Measurements from ENCODE around the gene BST2. TPM values are rescaled to one million over a fixed set of nuclear protein-coding genes. Genes with fewer than 3 reads are reported as not detected.

BST2 gene
- total and polyA plus RNA-seq, 2 of the 4 experiments (the other 2 are of a cell fraction): 0.18 to 0.92 TPM

DNA sequence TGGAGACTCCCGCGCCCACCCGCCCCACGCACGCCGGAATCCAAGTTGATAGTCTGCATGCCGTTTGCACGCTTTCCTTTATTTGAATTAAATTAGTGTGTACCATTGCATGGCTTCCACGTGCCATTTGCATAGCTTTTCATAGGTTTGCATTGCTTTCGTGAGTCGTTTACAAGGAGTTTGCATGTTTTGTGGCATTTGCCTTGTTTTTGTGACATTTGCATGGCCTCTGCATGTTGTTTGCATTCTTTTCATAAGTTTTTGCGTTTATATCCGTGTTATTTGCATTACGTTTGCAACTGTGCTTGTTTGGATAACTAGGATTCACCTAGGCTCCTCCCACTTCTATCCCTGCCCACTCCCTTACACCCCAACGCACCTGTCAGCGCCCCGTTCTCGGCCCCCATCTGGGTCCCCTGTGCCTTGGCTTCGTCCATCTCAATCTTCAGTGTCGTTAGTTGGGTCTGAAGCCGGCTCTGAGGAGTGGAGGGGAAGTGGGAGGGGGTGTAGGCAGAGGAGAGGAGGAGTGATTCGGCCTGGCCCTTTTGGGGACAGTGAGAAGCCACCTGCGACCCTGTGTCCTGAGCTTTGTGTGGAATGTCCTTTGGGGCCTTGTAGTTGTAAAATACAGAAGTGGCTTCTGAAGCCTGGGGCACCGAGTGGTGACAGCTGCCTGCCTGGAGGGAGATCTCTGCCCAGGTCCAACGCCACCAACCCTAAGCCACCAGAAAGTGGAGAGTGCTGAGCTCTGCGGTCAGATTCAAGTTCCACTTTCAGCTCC, 13.9 kb downstream of the BST2 start:
- POLR2A ChIA-PET (ENCODE audit: unreplicated experiment): no interaction called here
- peak overlapping the region; percentile 27 for H3K4me3 ChIP-seq (ENCODE audit: insufficient read depth, low read depth, low read length)
- no peak overlapping the region for H3K56ac ChIP-seq (ENCODE audit: extremely low read depth, insufficient read depth, low read length)
- TF ChIP-seq CEBPB (IDR thresholded peaks at IDR 0.05; ENCODE audit: low read depth, low read length): no peak
- TF ChIP-seq BHLHE40 (IDR thresholded peaks at IDR 0.05; ENCODE audit: low read depth, low read length): no peak
- H3K18ac ChIP-seq (ENCODE audit: low read depth, low read length): no peak overlapping the region
- no peak overlapping the region for H3K14ac ChIP-seq (replicated peaks; ENCODE audit: low read depth, low read length)
- intact Hi-C loops (cut with micrococcal nuclease): loop anchor here (10.0 kb wide), 1 partner anchor 163 kb away; the partner anchor contains the start of gene COLGALT1
- H4K8ac ChIP-seq (ENCODE audit: low read depth in 2 of 2, low read length in 2 of 2): peak overlapping the region in 1 of 2 experiments; percentile 42; a peak in 1 of 4 replicates
- peak overlapping the region; percentile 97 for H2AFZ ChIP-seq (replicated peaks; ENCODE audit: low read length, poor library complexity)
- H3K9me3 ChIP-seq (ENCODE audit: control insufficient read depth, insufficient read depth, low read length): peaks cover 9% of the 10 kb centered on the region; the same call in 1 of the 2 replicates
- H2AK5ac ChIP-seq (ENCODE audit: low read depth, low read length): no peak overlapping the region
- in situ Hi-C loops (cut with MboI; ENCODE audit: low sequenced_read_pairs): no loop called here
- H3K4me2 ChIP-seq (ENCODE audit: low read depth, low read length): peak overlapping the region; percentile 73
- H2BK15ac ChIP-seq (ENCODE audit: low read depth, low read length): no peak overlapping the region
- H2BK20ac ChIP-seq (ENCODE audit: low read depth, low read length): no peak overlapping the region
- H4K5ac ChIP-seq (ENCODE audit: low read depth, low read length): peak overlapping the region; percentile 49; the same call in 1 of the 2 replicates
- H4K20me1 ChIP-seq (ENCODE audit: insufficient read depth, low read length): no peaks in the 10 kb centered on the region
- H2BK5ac ChIP-seq (ENCODE audit: low read depth, low read length, poor library complexity, severe bottlenecking): no peak overlapping the region
- no peaks in the 10 kb centered on the region for H3K79me1 ChIP-seq (ENCODE audit: low read depth in 1 of 2, low read length in 2 of 2)
- 0 out of 2 replicates have a peak overlapping the region, but pooled peaks have one; percentile 30 for H3K9ac ChIP-seq (ENCODE audit: low read depth, low read length)
- peaks cover 2% of the 10 kb centered on the region; the same call in 1 of the 2 replicates for H3K4me1 ChIP-seq (ENCODE audit: control insufficient read depth, insufficient read depth, low read length)
- CTCF ChIA-PET: interaction anchor here (0.5 kb wide), 1 partner anchor 46 kb away, joined by 3 read pairs; no protein-coding TSS in a partner anchor
- no peak overlapping the region for H3K23ac ChIP-seq (ENCODE audit: low read depth, low read length)
- no TSS peak for BruUV-seq (replicated peaks)
- no peak overlapping the region for H3K27ac ChIP-seq (ENCODE audit: insufficient read depth, low read length)
- DNase-seq (no peak), ATAC-seq (ENCODE audit: low read depth) (no peak)
- no peak overlapping the region for H3K4ac ChIP-seq (ENCODE audit: low read depth, low read length)
- no peaks in the 10 kb centered on the region for H3K36me3 ChIP-seq (ENCODE audit: control insufficient read depth, insufficient read depth, low read length)
- WGBS, 2 experiments (ENCODE audit: extremely low coverage in 2 of 2, insufficient read length in 1 of 2): 10% methylated on average over 14 of the region's 26 CpGs; no CpG with 5 or more reads in 1 of the 2 experiments
- dilution Hi-C loops (cut with HindIII; ENCODE audit: low sequenced_read_pairs, unreplicated experiment): no loop called here
- H3K27me3 ChIP-seq (ENCODE audit: control insufficient read depth, insufficient read depth, low read length): peaks cover 3% of the 10 kb centered on the region
- no peak overlapping the region for H4K91ac ChIP-seq (ENCODE audit: insufficient read depth, low read depth, low read length)
- H2BK120ac ChIP-seq (ENCODE audit: low read depth, low read length): no peak overlapping the region
- no peaks in the 10 kb centered on the region for H3K9me1 ChIP-seq (ENCODE audit: insufficient read depth, low read length)
- peak overlapping the region; percentile 77 for H2AK9ac ChIP-seq (replicated peaks; ENCODE audit: low read depth, low read length, poor library complexity)

Data from IMR-90 (cell line).